SIG-M5 (cell line): ENCODE measurements around the gene COPZ2.
"Not testable (repeated sequence)": the region's sequence is repeated elsewhere in the genome, so short reads cannot be mapped to it uniquely, and the experiment has no call there.

ENCODE experiments used
- DNase-seq: peaks from one replicate; lab custom pipeline; 2025; lab: John Stamatoyannopoulos, UW

The COPZ2 gene

DNA sequence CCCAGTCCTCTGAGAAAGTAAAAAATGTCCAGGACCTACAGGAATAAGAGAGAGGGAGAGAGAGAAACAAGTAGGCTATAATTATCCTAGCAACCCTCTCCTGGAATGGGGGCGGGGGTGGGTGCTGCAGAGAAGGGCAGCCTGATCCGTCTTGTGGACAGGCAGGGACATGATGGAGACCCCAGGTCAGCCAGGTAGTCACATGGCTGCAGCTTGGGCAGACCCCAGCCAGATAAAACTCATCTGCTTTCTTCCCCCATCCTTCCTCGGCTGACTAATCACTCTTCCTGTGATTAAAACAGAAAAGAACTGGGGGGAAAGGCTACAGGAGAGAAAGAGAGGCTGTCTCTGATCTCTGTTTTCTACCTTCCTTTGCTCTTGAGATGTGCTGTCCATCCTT, 32.6 kb downstream of the COPZ2 start:
- no peak for DNase-seq

DNA sequence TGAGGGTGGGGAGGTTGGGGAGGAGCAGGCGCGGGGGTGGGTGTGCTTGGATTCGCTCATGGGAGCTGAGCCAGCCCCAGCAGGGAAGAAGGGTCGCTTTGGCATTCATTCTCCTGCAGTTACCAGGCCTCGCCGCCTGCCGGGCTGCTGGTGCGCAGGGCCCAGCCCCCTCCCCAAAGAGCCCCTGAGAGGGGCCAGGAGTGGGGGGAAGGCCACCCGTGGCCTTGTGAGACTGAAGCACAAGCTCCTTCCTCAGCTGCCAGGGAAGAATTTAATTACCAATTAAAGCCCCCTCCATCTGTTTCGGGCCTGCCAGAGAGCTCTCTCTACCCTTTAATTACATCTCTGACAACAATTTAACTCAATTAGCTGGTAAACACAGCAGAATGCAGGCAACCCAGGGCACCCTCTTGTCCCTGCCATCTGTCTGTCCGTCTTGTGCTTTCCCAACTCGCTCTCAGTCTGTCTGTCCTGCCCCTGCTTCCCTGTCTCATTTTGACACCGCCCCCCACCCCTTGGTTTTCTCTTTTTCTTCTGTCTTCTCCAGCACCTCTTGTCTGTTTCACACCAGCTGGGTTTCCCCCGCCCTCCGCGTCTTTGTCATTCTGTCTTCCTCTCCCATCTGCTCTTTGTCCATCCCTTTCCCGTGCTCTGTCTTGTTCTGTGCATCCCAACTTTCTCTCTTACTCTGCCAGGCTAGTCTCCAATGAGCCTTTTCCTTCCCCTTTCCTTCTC, 34.0 kb downstream of the COPZ2 start:
- no peak for DNase-seq

DNA sequence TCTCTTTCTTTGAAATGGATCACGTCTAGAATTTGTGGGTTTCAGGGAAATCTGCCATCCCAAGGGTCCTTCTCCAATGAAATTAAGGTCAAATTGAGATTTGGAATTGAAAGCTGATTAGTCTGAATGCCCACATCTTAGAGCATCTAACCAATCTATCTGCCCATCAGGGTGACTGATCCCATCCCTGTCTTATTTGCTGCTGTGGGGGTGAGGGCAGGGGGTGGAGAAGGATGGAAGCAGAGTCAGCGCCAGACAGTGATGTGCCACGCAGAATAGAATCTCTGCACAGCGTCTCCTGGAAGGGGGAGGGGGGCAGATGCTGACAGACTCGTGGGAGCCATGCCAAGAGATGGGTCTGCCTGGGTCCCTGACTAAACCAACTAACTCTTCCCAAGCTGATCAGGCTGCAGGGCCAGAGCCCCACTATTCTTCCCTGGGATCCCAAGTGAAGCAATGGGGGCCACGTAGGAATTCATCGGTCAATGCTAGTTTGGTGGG, 34.6 kb downstream of the COPZ2 start:
- no peak for DNase-seq

DNA sequence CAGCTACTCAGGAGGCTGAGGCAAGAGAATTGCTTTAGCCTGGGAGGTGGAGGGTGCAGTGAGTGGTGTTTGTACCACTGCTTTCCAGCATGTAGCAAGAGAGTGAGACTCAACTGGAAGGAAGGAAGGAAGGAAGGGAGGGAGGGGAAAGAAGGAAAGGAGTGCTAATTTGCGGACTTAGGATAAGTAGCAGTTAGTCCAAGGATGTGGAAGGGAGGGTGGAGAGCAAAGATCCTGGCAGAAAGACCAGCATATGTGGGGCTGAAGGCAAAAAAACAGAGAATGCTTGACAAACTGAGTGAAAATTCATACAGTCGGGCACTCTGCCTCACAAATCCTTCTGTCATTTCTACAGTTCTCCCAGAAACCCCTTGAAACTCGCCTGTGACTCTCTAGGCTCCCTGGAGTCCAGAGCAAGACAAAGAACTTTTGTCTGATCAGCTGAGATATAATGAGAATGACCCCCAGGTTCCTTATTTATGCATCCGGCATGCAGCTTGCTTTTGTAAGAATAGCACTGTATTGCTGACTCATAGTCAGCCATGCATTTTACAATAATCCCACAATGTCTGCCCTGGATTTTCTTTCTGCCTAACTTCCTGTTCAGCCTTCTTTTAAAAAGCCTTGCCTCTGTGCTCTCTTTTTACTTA, 35.2 kb downstream of the COPZ2 start:
- peak; percentile 72 for DNase-seq

DNA sequence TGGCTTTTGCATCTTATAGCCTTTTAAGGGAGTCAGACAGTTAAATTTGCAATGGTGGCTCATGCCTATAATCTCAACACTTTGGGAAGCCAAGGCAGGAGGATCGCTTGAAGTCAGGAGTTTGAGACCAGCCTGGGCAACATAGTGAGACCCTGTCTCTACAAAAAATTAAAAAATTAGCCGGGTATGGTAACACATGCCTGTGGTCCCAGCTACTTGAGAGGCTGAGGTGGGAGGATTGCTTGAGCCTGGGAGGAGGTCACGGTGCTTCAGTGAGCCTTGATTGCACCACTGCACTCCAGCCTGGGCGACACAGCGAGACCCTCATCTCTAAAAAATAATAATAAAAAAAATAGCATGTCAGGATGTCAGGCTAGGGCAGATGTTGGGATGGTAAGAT, 35.9 kb downstream of the COPZ2 start:
- DNase-seq = not testable (repeated sequence)

DNA sequence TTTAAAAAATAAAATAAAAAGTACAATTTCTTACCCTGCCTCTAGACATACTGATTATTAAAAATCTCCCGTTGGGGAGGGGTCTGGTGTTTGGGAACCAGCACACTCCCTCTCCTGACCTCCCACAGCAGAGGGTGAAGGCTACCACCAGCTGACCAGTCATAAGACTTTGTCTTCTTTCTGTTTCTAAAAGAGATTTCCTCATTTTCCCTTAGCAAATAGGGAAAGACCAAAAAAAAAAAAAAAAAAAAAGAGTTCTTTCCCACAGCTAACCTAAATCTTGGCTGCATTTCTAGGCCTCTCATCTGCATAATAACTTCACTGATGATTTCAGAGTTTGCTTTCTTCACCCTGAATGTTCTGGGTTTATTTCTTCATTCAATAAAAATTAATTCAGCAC, 36.4 kb downstream of the COPZ2 start:
- no peak for DNase-seq

DNA sequence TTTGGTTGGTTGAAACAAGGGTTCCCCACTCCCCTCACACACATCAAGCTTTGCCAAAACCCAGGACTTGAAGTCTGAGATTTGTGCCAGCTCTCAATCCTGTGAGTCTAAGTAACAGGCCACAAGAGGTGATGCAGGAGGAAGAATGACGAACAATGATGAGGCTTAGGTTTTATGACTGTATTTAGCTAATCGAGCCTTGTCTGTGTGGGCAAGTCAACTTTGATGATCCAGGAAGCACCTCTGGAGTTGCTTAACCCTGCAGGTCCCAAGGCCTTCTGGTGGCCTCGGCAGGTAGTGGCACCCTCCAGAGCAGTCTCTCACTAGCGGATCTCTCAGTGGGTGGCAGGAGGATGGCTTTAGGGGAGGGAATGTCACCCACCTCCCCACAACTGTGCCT, 38.0 kb downstream of the COPZ2 start:
- DNase-seq = no peak

DNA sequence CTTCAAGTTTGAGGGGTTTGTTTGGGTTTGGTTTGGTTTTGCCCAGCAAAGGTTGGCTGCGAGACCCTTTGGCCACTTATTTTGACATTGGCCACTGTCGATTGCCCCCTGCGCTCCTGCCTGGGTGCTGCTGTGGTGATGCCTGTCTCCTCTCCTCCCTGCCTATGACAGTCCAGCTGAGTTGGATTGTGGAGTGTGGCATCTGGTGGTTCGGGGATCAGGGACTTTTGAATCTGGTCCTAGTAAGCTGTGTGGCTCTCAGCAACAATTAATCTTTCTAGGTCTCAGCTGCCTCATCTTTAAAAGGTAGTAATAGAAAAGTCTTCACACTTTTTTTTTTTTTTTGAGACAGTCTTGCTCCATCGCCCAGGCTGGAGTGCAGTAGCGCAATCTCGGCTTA, 39.6 kb downstream of the COPZ2 start:
- no peak for DNase-seq

DNA sequence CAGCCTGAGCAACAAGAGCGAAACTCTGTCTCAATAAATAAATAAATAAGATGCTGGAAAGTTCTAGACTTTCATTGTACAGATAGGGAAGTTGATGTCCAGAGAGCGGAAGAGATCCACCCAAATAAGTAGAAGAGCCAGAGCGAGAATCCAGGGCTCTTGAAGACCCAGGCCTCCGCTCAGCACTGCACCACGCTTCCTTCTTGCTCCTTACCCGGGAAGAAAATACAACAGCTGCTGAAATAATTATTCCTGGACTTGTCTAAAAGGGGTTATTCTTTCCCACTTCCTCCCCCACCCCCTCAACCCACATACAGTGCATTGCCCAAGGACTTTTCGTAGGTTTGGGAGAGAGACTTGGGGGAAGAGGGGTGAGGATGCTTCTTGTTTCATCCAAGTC, 40.0 kb downstream of the COPZ2 start:
- DNase-seq = no peak

DNA sequence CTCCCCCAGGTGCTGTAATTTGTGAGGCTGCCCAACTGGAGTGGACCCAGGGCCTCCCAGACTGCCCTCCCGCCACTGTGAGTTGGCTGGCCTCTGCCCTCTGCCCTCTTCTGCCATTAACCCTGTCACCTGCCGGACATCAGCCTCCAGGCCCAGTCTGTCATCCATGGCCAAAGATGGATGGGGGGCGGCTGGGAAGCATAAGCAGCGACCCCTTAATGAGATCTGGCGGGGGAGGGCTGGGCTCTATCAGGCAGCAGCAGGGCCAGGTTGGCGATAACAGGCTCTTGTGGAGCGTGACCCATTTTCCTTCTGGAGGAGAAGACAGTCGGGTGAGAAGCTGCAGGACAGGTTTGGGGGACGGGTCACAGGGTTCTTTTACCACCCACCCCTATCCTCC, 41.4 kb downstream of the COPZ2 start:
- DNase-seq = no peak

DNA sequence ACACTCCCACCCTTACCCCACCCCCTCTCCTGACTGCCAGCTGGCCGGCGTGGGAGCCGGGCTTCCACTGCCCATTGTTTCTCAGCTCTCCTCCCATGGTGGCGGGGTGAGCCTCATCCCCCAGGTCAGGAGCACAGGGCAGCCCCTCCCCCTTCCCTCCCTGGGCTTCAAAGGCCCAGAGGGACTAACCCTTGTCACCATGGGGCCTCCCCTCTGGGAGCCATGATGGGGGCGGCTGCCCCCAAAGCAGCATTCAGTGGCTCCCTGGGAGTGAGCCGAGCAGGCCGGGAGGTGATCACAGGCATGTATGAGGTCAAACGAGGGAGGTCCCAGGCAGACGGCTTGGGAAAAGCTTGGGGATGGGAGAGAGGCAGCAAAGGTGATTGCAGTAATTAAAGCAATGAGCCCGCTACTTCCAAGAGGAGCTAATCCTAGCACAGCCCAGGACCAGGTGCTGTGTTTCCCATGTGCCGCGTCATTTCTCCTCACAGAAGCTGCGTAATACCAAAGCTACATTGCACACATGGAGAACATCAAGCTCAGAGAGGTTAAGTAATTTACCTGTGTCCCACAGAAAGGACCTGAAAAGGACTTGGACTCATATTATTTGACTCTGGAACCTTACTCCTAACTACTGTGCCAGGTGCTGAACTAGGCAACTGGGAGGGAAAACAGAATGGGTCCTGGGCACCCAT, 42.2 kb downstream of the COPZ2 start:
- DNase-seq = no peak

DNA sequence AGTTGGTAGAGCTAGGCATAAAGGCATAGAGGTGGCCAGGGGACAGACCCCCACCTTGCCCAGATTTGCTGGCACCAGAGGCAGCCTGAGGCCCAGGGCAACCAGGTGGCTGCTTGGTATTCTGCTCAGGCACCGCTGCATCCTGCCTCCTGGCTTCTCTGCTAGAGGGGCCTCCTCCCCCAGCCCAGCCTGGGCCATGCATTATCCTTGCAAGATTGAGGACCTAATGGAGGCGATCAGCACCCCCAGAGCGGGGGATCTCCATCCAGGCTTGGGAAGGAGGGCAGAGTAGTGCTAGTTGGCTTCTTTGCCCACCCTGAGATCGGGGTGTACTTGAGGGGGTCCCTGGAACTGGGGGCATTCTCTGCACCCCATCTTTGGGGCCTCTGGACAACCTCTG, 42.9 kb downstream of the COPZ2 start:
- no peak for DNase-seq

DNA sequence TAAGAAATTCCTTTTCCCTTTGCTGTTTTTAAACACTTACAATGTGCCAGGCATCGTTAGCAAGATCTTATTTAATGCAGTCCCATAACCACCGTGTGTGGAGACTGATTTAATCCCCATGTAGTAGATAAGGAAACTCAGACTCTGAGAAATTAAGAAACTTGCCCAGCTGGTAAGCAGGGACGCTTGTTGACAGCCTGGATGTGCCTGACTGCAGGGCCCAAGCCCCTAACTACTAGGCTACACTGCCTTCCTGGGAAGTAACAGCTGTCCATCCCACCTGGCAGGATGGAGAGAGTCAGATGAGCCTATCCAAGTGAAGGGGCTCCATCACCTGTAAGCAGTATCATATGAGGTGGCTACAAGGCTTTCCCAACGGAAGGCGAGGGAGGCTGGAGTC, 43.6 kb downstream of the COPZ2 start:
- DNase-seq = no peak

DNA sequence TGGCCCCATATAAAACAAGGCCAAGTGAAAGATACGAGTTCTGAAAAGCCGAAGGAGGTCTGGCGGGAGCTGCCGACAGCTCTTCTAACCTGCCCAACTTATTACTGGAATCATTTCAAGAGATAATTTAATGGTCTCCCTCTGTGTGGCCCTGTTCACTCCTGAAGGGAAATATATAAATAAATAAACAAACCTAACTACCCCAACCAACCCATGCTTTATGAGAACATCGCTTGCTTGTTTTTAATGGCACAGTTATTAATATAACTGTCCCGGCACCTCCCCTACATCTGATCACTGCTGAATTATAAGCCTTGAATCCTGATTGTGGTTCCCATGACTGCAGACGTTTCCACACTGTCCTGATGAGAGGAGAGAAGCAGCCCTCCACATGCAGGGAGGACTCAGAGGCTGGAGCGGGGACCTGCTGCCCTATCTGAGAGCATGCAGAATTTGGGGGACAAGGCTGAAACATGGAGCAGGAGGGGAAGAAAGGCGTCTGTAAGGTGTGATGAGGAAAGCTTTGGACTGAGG, 44.5 kb downstream of the COPZ2 start:
- DNase-seq = no peak

DNA sequence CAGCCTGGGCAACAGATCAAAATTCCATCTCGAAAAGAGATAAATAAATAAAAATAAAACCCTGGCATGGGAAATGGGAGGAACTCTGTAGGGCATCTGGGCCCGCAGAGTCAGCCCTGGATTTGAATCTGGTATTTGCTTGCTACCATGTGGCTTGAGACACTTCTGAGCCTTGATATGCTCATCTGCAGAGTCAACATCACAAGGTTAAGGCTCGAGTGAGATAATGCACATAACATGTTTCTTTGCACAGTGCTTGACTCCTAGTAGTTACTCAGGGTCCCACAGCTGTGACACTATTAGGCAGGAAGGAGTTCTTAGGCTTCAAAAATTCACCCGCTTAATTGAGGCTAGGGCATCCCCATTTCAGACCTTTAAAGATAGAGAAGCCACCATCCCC, 45.4 kb downstream of the COPZ2 start:
- DNase-seq = no peak

DNA sequence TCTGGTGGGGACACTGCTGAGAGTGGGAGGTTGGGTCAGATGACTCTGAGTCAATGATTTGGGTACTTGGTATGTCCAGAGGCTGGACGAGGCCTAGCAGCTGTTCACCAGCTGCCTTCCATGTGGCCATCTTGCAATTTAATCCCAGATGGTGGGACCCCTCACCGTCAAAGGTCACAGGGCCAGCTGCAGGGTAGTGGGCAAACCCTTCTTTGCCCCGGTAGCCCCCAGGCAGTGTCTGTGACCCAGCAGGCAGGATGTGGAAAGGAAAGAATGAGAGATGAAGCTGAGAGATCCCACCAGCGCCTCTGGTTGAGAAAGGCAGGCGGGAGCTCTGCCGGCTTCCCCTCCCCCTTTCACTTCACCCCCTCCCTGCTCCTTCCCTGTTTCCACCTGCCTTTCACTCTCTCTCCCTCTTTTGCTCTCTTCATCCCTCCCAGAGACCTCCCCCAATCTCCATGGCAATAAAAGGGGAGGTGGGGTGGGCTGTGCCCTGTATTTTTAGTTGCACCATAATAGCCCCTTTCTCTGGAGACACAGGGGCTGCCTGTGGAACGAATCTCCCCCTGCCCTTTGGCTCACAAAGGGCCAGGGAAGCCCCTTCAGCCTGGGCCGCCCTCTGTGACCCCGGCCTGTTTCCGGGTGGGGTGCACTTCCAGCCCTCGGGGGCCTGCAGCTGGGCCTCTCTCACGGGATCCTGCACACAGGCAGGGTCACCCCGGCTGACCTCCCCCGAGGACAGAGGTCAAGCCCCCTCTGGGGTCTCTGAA, 46.5 kb downstream of the COPZ2 start:
- no peak for DNase-seq

DNA sequence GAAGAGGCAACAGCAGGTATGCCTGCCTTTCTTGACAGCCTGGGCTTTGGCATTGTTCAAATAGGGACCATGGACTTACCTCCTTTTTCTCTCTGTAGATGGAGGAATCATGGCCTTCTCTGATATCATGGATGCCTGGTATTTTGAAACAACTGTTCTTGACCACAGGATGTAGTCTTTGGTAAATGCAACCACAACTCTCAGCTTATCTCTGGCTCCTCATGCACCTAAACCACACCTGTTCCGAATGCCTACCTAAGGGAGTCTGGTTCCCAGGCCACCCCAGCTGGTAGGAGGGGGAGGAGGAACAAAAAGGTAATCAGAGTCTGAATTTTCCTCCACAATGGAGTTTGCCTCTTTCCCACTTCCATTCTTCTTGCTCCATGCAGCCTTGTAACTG, 47.9 kb downstream of the COPZ2 start:
- DNase-seq = no peak

DNA sequence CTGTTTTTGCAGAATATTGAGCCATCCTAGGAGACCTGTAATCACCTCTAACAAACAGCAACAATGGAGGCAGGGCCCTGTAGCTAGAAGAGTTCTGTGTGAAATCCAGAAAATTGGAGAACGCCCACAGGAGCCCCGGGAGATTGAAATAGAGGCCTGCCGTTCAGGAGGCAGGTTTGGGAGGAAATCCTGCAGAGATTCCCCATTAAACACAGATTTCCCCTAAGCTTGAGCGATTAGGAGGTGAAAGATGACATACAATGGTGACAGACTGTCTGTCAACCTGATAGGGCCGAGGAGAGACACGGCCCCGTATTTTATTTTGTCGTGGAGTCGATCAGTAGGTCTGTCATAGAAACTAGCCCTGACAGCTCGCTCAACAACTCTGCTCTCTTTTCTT, 48.4 kb downstream of the COPZ2 start:
- no peak for DNase-seq

DNA sequence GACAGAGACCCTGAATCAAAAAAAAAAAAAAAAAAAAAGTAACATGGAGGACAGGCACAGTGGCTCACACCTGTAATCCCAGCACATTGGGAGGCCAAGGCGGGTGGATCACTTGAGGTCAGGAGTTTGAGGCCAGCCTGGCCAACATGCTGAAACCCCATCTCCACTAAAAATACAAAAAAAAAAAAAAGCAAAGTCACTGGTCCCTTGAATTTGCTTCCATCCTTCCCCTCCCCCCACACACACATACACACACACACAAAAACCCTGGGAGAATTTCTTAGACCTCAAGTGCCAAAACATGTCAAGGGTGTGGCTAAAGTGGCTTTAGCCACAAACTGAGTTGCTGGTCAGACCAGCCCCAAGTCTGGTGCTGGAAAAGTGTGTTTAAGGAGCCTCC, 49.2 kb downstream of the COPZ2 start:
- not testable (repeated sequence) for DNase-seq

DNA sequence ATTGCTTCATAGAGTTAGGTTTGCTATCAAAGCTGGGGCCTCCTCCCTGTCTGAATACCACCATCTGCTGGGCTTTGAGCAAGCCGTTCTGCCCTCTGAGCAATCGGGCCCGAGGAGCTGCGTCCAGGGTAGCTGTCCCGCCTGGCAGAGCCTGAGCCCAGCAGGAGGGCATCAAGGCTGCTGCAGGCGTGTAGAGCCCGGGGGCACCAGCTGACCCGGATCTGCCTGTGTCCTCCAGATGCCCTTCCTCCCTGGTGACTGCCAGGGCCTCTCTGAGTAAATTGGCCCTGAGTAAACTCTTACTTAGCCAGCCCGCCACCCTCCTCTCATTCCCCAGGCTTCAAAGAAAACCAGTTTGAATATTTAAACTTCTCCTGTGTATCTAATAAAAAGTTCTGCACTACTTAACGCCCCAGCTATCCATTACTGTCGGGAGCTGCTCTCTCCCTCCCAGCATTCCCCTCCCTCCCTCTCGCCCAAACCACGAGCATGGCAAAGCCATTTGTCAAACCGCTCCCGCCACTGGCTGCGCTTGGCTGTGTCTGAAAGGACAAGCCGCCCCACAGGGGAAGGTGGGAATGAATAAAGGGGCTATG, 50.3 kb downstream of the COPZ2 start:
- DNase-seq = no peak

DNA sequence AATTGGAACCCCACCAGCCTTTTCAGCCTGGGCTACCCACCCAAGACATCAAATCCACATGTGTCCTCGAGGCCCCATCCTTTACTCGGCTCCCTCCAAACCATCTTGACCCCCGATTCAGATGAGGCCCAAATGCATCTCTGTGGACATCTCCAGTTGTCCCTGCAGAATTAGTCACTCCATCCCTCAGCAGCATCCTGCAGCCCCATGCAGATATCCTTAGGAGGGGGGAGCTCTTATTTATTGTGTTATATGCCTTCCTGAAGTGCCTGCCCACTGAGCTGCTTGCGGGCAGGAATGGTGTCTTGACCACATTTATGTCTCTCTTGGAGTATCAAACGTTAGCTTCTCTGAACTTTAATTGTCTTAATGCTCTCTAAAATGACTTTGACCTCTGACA, 51.1 kb downstream of the COPZ2 start:
- DNase-seq = no peak
